Embryonic facial prominence (tissue), 1 donor: ENCODE results near the gene PRDM16.
A peak's percentile ranks its signal among the peaks of the same experiment; 100 is the strongest.

ENCODE experiments used
- DNase-seq: peaks from one replicate; pipeline ENCODE4 v3.0.0-alpha.2; 2016; ENCODE audit errors: extremely low spot score

Gene PRDM16

GRCh38 chr1:3410142-3410925, 341.3 kb downstream of the PRDM16 start:
- DNase-seq = peak; percentile 32

DNA sequence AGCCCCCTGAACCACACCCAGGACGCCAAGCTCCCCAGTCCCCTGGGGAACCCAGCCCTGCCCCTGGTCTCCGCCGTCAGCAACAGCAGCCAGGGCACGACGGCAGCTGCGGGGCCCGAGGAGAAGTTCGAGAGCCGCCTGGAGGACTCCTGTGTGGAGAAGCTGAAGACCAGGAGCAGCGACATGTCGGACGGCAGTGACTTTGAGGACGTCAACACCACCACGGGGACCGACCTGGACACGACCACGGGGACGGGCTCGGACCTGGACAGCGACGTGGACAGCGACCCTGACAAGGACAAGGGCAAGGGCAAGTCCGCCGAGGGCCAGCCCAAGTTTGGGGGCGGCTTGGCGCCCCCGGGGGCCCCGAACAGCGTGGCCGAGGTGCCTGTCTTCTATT, 342.8 kb downstream of the PRDM16 start:
- no peak for DNase-seq

DNA sequence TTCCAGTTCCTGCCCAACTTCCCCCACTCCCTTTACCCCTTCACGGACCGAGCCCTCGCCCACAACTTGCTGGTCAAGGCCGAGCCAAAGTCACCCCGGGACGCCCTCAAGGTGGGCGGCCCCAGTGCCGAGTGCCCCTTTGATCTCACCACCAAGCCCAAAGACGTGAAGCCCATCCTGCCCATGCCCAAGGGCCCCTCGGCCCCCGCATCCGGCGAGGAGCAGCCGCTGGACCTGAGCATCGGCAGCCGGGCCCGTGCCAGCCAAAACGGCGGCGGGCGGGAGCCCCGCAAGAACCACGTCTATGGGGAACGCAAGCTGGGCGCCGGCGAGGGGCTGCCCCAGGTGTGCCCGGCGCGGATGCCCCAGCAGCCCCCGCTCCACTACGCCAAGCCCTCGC, 343.4 kb downstream of the PRDM16 start:
- no peak for DNase-seq

DNA sequence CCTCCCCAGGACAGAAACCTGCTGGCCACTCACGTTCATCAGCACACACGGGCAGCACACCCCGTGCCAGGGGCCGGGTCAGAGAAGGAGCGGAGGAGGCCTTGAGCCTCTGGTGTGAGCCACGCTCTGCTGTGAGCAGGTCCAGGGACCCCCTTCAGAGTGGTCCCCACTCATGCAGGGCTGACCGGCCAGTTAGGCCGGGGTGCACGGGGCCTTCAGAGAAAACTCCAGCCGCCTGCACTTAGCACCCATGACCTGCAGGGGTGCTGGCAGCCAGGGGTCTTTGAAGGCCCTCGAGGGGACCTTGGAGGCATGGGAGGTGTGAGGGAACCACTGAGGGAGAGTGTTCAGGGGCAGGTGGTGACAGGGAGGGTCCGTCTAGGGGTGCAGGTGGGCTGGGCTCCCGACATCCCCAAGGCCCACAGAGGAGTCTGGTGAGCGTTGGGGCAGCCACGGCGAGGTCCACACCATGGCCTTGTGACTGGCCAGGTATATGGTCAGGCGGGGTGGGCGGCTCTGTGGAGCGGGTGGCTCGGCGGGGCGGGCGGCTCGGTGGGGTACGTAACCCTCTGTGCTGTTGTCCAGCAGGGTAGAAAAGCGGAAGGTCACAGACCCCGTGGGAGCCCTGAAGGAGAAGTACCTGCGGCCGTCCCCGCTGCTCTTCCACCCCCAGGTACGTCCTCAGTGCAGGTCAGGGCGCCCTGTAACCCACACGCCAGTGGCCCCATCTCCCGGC, 345.1 kb downstream of the PRDM16 start:
- DNase-seq = no peak

GRCh38 chr1:3415260-3416090, 346.5 kb downstream of the PRDM16 start:
- DNase-seq = no peak

- no peak for DNase-seq
These were observed 348.2 kb downstream of the PRDM16 start for GRCh38 chr1:3417082-3417739.

DNA sequence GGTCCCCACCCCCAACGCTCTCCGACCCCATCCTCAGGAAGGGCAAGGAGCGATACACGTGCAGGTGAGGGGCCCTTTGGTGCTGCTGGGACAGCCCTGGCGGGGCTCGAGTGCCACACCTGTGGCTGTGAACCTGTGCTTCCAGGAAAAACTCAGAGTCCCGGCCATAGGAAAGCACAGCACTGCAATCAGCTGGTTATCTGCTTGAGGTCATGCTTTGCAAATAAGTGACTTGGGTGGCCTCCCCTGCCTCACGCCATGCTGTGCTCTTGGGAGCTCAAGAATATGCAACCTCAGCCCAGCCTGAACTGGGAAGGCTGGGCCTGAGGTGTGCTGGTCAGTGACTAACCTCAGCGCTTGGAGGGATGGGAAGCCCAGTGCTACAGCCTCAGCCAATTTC, 348.9 kb downstream of the PRDM16 start:
- DNase-seq = no peak

- no peak for DNase-seq
These were observed 349.6 kb downstream of the PRDM16 start for GRCh38 chr1:3418600-3418999.

- DNase-seq = no peak
These were observed 350.6 kb downstream of the PRDM16 start for GRCh38 chr1:3419415-3420204.

DNA sequence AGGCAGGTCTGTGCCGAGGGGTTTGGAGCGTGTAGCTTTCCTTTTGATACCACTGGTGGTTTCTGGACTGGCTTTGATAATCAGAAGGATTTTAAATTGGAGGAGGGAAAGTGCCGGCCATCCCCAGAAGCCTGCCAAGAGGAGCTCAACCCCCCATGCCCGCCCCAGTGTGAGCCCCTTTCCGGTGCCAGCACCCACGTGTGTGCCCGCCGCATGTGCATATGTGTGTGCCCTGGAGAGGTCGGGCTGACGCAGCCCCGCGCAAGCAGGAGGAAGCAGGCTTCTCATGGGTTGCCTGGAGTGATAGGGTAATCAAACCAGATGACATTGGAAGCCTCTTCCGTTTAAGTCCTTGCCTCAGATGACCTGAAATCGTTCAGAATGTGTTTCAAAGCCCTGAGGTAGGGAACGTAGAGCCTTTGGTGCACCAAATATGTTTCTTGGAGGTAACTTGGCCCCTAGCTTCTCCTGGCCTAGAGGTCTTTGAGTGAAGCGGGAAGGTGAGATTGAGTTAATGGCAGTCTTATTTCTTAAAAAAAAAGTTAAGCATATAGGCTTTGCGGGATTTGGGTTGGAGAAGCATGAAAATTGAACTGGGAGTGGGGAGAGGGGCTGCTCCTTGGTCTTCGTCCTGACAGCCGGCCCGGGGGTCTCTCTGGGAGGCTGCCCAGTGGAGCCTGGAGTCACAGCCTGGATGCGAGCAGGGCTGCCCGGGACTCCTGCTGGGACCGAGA, 351.4 kb downstream of the PRDM16 start:
- no peak for DNase-seq

DNA sequence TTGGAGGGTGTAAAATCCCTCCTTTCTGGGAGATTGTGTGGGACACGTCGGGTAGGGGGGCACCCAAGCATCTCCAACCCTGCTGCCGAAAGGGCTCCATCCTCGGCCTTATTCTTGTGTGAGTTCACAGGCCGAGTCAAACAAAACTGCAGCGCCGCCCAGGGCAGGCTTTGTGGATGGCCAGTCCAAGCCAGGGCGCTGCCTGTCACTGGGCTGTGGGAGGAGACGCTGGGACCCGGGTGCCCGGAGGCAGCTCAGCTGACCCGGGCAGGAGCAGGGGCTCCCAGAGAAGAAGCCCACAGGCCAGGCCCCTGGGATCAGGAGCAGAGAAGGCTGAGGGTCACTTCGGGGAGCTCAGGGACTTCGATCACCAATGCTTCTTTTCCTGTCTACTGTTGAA, 353.6 kb downstream of the PRDM16 start:
- DNase-seq = no peak

DNA sequence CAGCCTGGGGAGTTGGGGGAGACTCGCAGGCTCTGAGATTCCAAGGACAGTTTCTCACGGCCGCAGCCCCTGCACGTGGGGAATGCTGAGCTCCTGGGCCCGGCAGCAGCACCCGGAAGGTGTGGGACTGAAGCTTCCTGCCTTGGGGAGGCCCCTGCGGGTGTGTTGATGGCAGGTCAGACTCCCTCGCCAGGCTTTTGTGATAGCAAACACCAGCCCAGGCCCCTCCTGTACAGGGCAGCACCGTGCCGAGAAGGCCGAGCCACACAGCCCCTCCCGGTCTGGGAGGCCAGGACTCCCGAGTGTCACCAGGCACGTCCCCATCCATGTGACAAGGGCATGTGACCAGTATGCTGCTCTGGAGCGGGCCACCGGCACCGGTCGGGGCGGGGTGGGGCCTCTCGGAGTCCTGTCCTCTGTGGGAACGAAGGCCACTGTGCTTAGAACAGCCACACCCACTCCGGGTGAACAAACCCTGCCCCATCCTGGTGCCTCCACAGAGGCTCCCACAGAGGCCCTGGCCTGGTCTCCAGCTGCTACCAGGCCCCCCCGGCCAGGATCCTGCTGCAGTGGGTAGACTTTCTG, 354.3 kb downstream of the PRDM16 start:
- DNase-seq = no peak

DNA sequence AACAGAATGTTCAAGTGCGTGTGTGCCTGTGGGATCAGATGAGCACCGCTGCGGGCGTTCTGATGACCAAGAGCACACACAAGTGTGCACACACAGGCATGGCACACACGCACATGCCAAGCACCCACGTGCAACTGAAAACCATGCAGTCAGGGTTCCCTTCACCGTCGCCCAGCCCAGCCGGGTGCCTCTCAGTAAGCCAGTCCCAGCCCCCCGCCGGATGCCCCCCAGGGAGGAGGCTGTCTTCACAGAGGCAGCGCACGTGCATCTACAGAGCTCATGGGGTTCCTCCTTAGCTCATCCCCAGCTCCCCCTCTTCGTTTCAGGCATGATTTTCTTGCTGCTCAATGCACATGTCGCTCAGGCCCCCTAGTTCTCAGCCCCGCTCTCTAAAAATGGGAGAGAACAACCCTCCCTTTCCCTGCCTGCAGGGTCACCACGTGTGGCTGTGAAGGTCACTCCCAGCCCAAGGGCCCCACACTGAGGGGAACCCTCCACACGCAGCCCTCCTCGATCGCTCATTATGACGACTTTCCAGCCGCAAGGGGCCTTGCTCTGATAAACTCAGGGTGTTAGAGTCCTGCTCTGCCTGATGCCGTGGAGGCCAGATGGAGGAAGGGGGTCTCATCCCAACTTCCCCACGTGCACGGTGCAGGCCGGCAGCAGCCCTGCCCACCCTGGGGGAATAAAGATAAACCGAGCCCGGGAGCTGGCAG, 355.1 kb downstream of the PRDM16 start:
- no peak for DNase-seq

DNA sequence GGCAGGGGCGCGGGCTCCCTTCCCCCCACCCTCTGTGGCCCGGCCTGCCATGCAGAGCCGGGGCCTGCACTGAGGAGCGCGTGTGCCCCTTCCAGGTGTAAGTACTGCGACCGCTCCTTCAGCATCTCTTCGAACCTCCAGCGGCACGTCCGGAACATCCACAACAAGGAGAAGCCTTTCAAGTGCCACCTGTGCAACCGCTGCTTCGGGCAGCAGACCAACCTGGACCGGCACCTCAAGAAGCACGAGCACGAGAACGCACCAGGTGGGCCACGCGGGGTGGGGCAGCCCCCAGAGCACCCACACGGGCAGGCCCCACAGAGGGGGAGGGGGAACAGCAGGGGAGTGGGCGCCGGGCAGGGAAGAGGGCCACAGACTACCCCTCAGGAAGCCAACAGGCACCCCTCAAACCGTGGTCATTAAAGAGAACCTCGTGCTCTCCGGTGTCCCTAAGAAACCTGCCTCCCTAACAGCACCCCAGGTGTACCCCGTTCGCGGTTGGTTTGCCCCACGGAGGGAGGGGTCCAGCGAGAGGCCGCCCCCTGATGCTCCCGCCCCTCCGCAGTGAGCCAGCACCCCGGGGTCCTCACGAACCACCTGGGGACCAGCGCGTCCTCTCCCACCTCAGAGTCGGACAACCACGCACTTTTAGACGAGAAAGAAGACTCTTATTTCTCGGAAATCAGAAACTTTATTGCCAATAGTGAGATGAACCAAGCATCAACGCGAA, 356.6 kb downstream of the PRDM16 start:
- DNase-seq = no peak

DNA sequence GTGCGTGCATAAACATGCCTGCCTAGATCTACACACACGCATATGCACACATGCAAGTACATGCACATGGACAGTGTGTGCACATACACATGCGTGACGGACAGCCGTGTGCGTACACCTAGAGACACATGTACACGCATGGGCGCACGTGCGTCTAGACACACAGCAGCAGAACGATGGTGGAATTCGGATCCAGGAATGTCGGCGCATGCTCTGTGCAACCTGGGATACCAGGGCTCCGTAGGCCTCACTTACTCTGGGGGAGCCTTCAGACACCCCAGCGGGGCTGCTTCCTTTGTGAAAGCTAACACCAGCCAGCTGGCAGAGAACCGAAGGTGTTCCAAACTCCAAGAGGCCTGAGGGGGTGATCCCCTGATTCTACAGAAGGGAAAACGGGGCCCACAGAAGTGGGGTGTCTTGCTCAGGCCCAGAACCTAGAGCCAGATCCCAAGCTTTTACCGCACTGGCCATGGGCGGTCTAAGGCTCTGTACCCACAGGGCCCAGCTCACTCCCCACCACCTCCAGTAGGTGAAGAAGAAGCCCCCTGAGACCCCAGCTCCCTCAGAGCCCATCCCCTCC, 358.0 kb downstream of the PRDM16 start:
- DNase-seq = no peak

DNA sequence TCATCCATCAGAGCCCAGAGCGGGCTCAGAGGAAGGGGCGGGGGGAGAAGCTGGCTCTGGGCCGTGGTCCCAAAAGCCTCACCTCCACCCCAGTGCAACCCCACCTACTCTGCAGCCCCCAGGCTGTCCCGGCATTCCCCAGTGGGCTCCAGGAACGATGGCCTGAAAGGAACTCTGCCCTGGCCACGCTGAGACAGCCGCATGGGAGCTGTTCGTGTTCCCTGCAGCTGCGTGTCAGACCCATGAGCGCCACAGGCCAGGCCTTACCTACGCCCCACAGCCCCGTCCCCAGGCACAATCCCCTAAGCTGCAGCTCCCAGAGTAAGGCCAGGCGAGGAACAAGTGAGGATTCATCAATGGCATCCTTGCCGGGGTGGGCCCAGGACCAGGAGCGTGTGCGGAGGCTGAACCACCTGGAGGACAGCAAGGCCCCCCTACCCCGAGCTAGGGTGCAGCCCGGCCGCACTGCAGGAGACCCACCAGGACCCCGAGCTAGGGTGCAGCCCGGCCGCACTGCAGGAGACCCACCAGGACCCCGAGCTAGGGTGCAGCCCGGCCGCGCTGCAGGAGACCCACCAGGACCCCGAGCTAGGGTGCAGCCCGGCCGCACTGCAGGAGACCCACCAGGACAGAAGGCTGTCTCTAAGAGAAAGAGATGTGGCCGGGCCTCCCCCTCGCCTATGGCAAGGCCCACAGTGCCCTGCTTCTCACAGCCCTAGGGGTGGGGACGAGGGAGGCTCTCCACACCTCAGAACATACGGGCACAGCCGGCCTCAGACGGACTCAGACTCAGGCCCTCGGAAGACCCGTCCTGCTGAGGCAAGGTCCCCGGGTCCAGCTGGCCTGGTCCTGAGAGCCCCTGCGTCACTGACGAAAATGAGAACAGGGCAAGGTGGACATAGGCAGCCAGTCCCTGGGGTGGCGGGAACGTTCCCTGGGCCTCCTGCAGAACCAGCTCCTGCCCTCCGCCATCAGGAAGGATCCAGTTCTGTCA, 359.0 kb downstream of the PRDM16 start:
- no peak for DNase-seq

DNA sequence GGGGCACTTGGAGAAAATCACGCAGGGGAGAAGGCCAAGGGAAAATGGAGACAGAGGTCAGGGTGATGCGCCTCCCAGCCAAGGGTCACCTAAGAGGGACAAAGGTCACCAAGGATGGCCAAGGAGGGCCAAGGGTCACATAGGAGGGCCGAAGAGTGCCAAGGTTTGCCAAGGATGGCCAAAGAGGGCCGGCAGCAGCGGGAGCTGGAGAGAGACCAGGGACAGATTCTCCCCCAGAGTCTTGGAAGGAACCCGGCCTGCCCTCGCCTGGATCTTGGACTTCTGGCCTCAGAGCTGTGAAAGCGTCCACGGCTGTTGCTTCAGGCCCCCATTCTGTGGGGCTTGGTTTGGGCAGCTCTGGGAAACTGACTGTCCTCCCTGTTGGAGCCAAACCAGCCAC, 359.9 kb downstream of the PRDM16 start:
- no peak for DNase-seq
